Measurements from ENCODE around the gene LGR6. TPM values are rescaled to one million over a fixed set of nuclear protein-coding genes. Genes with fewer than 3 reads are reported as not detected.

The LGR6 gene
- total and polyA plus RNA-seq, 2 experiments from 2014 or later: 0.66 to 0.89 TPM

GRCh38 chr1:202279806-202280205, 86.2 kb downstream of the LGR6 start:
- Histone ChIP-seq H3K27me3 (ENCODE audit: insufficient read depth) (no peaks in the 10 kb centered on the region), H3K4me1 (ENCODE audit: insufficient read depth) (peaks cover 14% of the 10 kb centered on the region), H3K4me3 (no peak overlapping the region), H3K79me2 (replicated peaks; ENCODE audit: insufficient read depth) (no peaks in the 10 kb centered on the region), H2AFZ (no peak overlapping the region), H3K36me3 (ENCODE audit: insufficient read depth) (no peaks in the 10 kb centered on the region), H3K27ac (ENCODE audit: low read depth) (no peak overlapping the region), H3F3A (replicated peaks; ENCODE audit: low read depth) (no peaks in the 10 kb centered on the region), H3K9me2 (ENCODE audit: insufficient read depth) (peaks cover 16% of the 10 kb centered on the region), H3K4me2 (no peak overlapping the region), H4K20me1 (replicated peaks; ENCODE audit: insufficient read depth) (no peaks in the 10 kb centered on the region)
- no peaks in the 10 kb centered on the region for H3K9me3 Mint-ChIP-seq
- H3K27ac Mint-ChIP-seq: no peak overlapping the region
- no peak for DNase-seq (ENCODE audit: low spot score)
- peaks cover 2% of the 10 kb centered on the region for H3K27me3 Mint-ChIP-seq (ENCODE audit: insufficient read depth, low read depth, poor library complexity)
- H3K4me1 Mint-ChIP-seq: peaks cover 19% of the 10 kb centered on the region
- TF ChIP-seq NANOG (IDR thresholded peaks at IDR 0.05; ENCODE audit: borderline replicate concordance) (no peak), CREB1 (CRISPR knock-in tag; IDR thresholded peaks at IDR 0.05; ENCODE audit: low read depth) (no peak), ZNF114 (CRISPR knock-in tag; IDR thresholded peaks at IDR 0.05) (no peak), CTCF (conservative IDR thresholded peaks at IDR 0.05; ENCODE audit: low read depth in 2 of 2) (no peak), EZH2 (IDR thresholded peaks at IDR 0.05; ENCODE audit: low read depth, unreplicated experiment) (no peak), ZNF331 (CRISPR knock-in tag; IDR thresholded peaks at IDR 0.05; ENCODE audit: low read depth) (no peak), JUNB (IDR thresholded peaks at IDR 0.05; ENCODE audit: unreplicated experiment) (no peak), EZH2phosphoT487 (IDR thresholded peaks at IDR 0.05; ENCODE audit: unreplicated experiment) (no peak), POLR2AphosphoS5 (IDR thresholded peaks at IDR 0.05; ENCODE audit: low read depth) (no peak), ETS1 (IDR thresholded peaks at IDR 0.05) (no peak), STAT1 (IDR thresholded peaks at IDR 0.05; ENCODE audit: unreplicated experiment) (no peak), REST (IDR thresholded peaks at IDR 0.05; ENCODE audit: unreplicated experiment) (no peak), ZNF462 (CRISPR knock-in tag; IDR thresholded peaks at IDR 0.05) (no peak)
- no peaks in the 10 kb centered on the region for H3K36me3 Mint-ChIP-seq (ENCODE audit: low read depth)
- ATAC-seq: no peak
- H3K4me3 Mint-ChIP-seq: no peak overlapping the region

Measured in GM23338 (cell line).